IMR-90 (cell line): Measurements from ENCODE around the gene VEGFC. TPM values are rescaled to one million over a fixed set of nuclear protein-coding genes. Genes with fewer than 3 reads are reported as not detected.

Experiments used
- ATAC-seq: fragments of 200-7000 bp; cut with Tn5 transposase; 2 replicates; pipeline ENCODE4 v1.9.1; 2020; ENCODE audit warnings: low read depth, mild to moderate bottlenecking, moderate library complexity
- BruUV-seq: library from RNA; stranded (reverse); fragments of 400-500 nt; replicated peaks from 2 replicates; lab custom pipeline; 2021; lab: Mats Ljungman, UMichigan
- CTCF ChIA-PET: fragments of 300-600 bp; formaldehyde crosslinking; extraction: SDS; loops from one replicate; lab custom pipeline; 2021; ENCODE audit warnings: antibody characterized with exemption; lab: Yijun Ruan, JAX
- POLR2A ChIA-PET: fragments of 300-600 bp; sonication (Branson Sonifier 250); formaldehyde crosslinking; loops from one replicate; lab custom pipeline; 2022; ENCODE audit warnings: antibody characterized with exemption; ENCODE audit not compliant: unreplicated experiment; lab: Charles Lee
- DNase-seq: peaks from one replicate; pipeline ENCODE4 v3.0.0; 2013
- H2AFZ ChIP-seq: replicated peaks from 2 replicates; pipeline ENCODE3; 2013; ENCODE audit warnings: low read length, mild to moderate bottlenecking; ENCODE audit not compliant: poor library complexity
- H2AK5ac ChIP-seq: 2 replicates; pipeline ENCODE4 v1.6.1; 2013; ENCODE audit warnings: low read depth, low read length, inconsistent platforms
- H2AK9ac ChIP-seq: replicated peaks from 2 replicates; pipeline ENCODE3; 2013; ENCODE audit warnings: mild to moderate bottlenecking, low read depth, low read length, moderate library complexity; ENCODE audit not compliant: poor library complexity
- H2BK120ac ChIP-seq: 2 replicates; pipeline ENCODE4 v1.6.1; 2013; ENCODE audit warnings: low read depth, low read length, inconsistent platforms
- H2BK15ac ChIP-seq: 3 replicates; pipeline ENCODE4 v1.6.1; 2013; ENCODE audit warnings: low read depth, low read length, inconsistent platforms
- H2BK20ac ChIP-seq: 2 replicates; pipeline ENCODE4 v1.6.1; 2013; ENCODE audit warnings: low read depth, mild to moderate bottlenecking, inconsistent platforms, low read length, moderate library complexity
- H2BK5ac ChIP-seq: 2 replicates; pipeline ENCODE4 v1.6.1; 2013; ENCODE audit warnings: mild to moderate bottlenecking, low read depth, low read length, inconsistent platforms; ENCODE audit not compliant: poor library complexity, severe bottlenecking
- H3K14ac ChIP-seq: replicated peaks from 2 replicates; pipeline ENCODE4 v1.6.1; 2013; ENCODE audit warnings: low read depth, low read length, inconsistent platforms
- H3K18ac ChIP-seq: 2 replicates; pipeline ENCODE4 v1.6.1; 2013; ENCODE audit warnings: low read depth, low read length, control low read depth
- H3K23ac ChIP-seq: 2 replicates; pipeline ENCODE4 v1.6.1; 2013; ENCODE audit warnings: low read depth, low read length, inconsistent platforms
- H3K27ac ChIP-seq: 2 replicates; pipeline ENCODE4 v1.5.1; 2013; ENCODE audit warnings: mild to moderate bottlenecking, control low read depth, low read length; ENCODE audit not compliant: insufficient read depth
- H3K27me3 ChIP-seq: 2 replicates; pipeline ENCODE4 v1.6.1; 2013; ENCODE audit warnings: low read length; ENCODE audit not compliant: control insufficient read depth, insufficient read depth
- H3K36me3 ChIP-seq: 2 replicates; pipeline ENCODE4 v1.6.1; 2013; ENCODE audit warnings: low read length, mixed read lengths; ENCODE audit not compliant: control insufficient read depth, insufficient read depth
- H3K4ac ChIP-seq: 2 replicates; pipeline ENCODE4 v1.6.1; 2013; ENCODE audit warnings: low read depth, low read length, inconsistent platforms
- H3K4me1 ChIP-seq: 2 replicates; pipeline ENCODE4 v1.6.1; 2013; ENCODE audit warnings: low read length, mixed read lengths; ENCODE audit not compliant: control insufficient read depth, insufficient read depth
- H3K4me2 ChIP-seq: 2 replicates; pipeline ENCODE4 v1.6.1; 2013; ENCODE audit warnings: low read depth, mild to moderate bottlenecking, control low read depth, low read length, moderate library complexity
- H3K4me3 ChIP-seq: 2 replicates; pipeline ENCODE4 v1.5.1; 2013; ENCODE audit warnings: low read depth, mild to moderate bottlenecking, control low read depth, low read length, moderate library complexity; ENCODE audit not compliant: insufficient read depth
- H3K56ac ChIP-seq: 2 replicates; pipeline ENCODE4 v1.6.1; 2013; ENCODE audit warnings: low read length, inconsistent platforms; ENCODE audit not compliant: insufficient read depth; ENCODE audit errors: extremely low read depth
- H3K79me1 ChIP-seq, 2 experiments: 2 replicates each; pipeline ENCODE4 v1.6.1; 2013; ENCODE audit warnings: low read length in 2 of 2, inconsistent platforms in 1 of 2, low read depth in 1 of 2
- H3K9ac ChIP-seq: 2 replicates; pipeline ENCODE4 v1.6.1; 2013; ENCODE audit warnings: low read depth, low read length, control low read depth
- H3K9me1 ChIP-seq: 2 replicates; pipeline ENCODE4 v1.6.1; 2013; ENCODE audit warnings: low read length, inconsistent platforms; ENCODE audit not compliant: insufficient read depth
- H3K9me3 ChIP-seq: 2 replicates; pipeline ENCODE4 v1.6.1; 2013; ENCODE audit warnings: low read length; ENCODE audit not compliant: control insufficient read depth, insufficient read depth
- H4K20me1 ChIP-seq: 2 replicates; pipeline ENCODE4 v1.6.1; 2013; ENCODE audit warnings: low read length, inconsistent platforms; ENCODE audit not compliant: insufficient read depth
- H4K5ac ChIP-seq: 2 replicates; pipeline ENCODE4 v1.6.1; 2013; ENCODE audit warnings: mild to moderate bottlenecking, low read depth, low read length, control low read depth
- H4K8ac ChIP-seq, 2 experiments: 2 replicates each; pipeline ENCODE4 v1.6.1; 2013; ENCODE audit warnings: low read depth in 2 of 2, low read length in 2 of 2, control low read depth in 1 of 2, inconsistent platforms in 1 of 2
- H4K91ac ChIP-seq: 2 replicates; pipeline ENCODE4 v1.6.1; 2013; ENCODE audit warnings: low read depth, low read length, inconsistent platforms; ENCODE audit not compliant: insufficient read depth
- ELK1 ChIP-seq: fragments of 150-350 bp; IDR thresholded peaks from 2 replicates; pipeline ENCODE4 v1.6.1; 2016; ENCODE audit warnings: low read depth, mild to moderate bottlenecking, low read length, moderate library complexity, borderline replicate concordance
- FOS ChIP-seq: fragments of 150-350 bp; IDR thresholded peaks from 2 replicates; pipeline ENCODE4 v1.6.1; 2016; ENCODE audit warnings: low read depth, low read length
- MAFK ChIP-seq: IDR thresholded peaks from 2 replicates; pipeline ENCODE4 v1.6.1; 2012; ENCODE audit warnings: low read depth, low read length, improper control_type of control experiment
- MXI1 ChIP-seq: IDR thresholded peaks from 2 replicates; pipeline ENCODE4 v1.6.1; 2012; ENCODE audit warnings: low read depth, mild to moderate bottlenecking, low read length, moderate library complexity, borderline replicate concordance
- RAD21 ChIP-seq: IDR thresholded peaks from 2 replicates; pipeline ENCODE4 v1.6.1; 2012; ENCODE audit warnings: low read length, improper control_type of control experiment
- RCOR1 ChIP-seq: IDR thresholded peaks from 2 replicates; pipeline ENCODE4 v1.6.1; 2012; ENCODE audit warnings: mild to moderate bottlenecking, low read length, improper control_type of control experiment; ENCODE audit not compliant: insufficient replicate concordance
- RFX5 ChIP-seq: IDR thresholded peaks from 2 replicates; pipeline ENCODE4 v1.8.0; 2012; ENCODE audit warnings: low read depth, mild to moderate bottlenecking, low read length, moderate library complexity
- WGBS, 2 experiments: methylation state at CpG; one replicate each; pipeline versions ENCODE4 v1.1.5 to v1.1.7; 2013; ENCODE audit warnings: missing lambda C conversion rate in 2 of 2; ENCODE audit not compliant: insufficient read length in 1 of 2; ENCODE audit errors: extremely low coverage in 2 of 2; 5-methylcytosine and 5-hydroxymethylcytosine counted together
- dilution Hi-C: fragments of 300-500 bp; cut with HindIII; formaldehyde crosslinking; loops from one replicate; pipeline ENCODE4 v1.14.3; 2018; ENCODE audit warnings: low sequenced_read_pairs; ENCODE audit not compliant: unreplicated experiment
- in situ Hi-C: fragments of 300-500 bp; cut with MboI; formaldehyde crosslinking; loops from 3 replicates; pipeline ENCODE4 v1.14.3; 2019; ENCODE audit warnings: low sequenced_read_pairs, inconsistent platforms, mixed read lengths
- intact Hi-C: fragments of 100-400 bp; cut with micrococcal nuclease; formaldehyde crosslinking; loops from 2 replicates; pipeline ENCODE4 v1.10.0; 2022
- polyA plus RNA-seq, 3 experiments: library from polyadenylated mRNA; depleted of rRNA; stranded (reverse); fragments of >200 nt; gene quantifications; 2 replicates each; pipeline ENCODE4 v1.2.3, GENCODE V29; 2012; ENCODE audit warnings: low replicate concordance in 1 of 3
- total RNA-seq: library from RNA; depleted of rRNA; stranded (reverse); fragments of >200 nt; gene quantifications from 2 replicates; pipeline ENCODE4 v1.2.3, GENCODE V29; 2012

The VEGFC gene
- total and polyA plus RNA-seq, 2 of the 4 experiments (the other 2 are of a cell fraction), result 22.9 to 49.7 TPM

DNA sequence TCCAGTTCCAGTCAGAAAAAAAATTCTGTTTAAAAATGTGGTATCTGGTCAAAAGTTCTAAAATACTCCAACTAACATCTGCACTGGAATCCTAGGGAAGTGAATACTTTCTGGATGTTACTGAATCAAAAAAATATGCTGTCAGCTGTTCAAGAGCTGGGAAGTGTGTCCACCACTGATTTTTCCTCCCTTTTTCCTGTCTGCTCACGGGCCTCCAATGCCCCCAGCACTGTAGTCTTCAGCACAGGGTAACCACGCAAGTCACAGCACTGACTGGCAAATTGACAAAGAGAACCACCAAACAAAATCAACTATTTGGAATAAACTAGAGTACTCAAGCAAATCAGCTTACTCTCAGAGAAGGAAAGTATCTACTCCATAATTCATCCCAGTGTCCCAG is 9.9 kb downstream of the VEGFC start (continued):
- no peak for TF ChIP-seq RCOR1

GRCh38 chr4:176782191-176782590 is 10.5 kb downstream of the VEGFC start:
- no CpG with 5 or more reads among the region's 5 CpGs for WGBS, 2 experiments
- Histone ChIP-seq H3K56ac (no peak overlapping the region), H4K20me1 (peaks cover 66% of the 10 kb centered on the region; the same call in 1 of the 2 replicates), H2BK15ac (no peak overlapping the region), H3K14ac (no peak overlapping the region), H4K8ac (no peak overlapping the region), H4K91ac (no peak overlapping the region), H3K36me3 (no peaks in the 10 kb centered on the region; the same call in 1 of the 2 replicates), H3K27me3 (no peaks in the 10 kb centered on the region), H3K4me2 (no peak overlapping the region), H2BK20ac (no peak overlapping the region), H3K9me3 (no peaks in the 10 kb centered on the region), H2AFZ (no peak overlapping the region), H3K18ac (0 out of 2 replicates have a peak overlapping the region, but pooled peaks have one; percentile 1), H3K4ac (no peak overlapping the region), H2AK5ac (no peak overlapping the region), H2AK9ac (no peak overlapping the region), H3K4me3 (no peak overlapping the region), H3K9ac (no peak overlapping the region), H4K5ac (0 out of 2 replicates have a peak overlapping the region, but pooled peaks have one; percentile 2), H3K4me1 (peaks cover 18% of the 10 kb centered on the region), H3K79me1 (peaks cover 0 to 6% of the 10 kb centered on the region in 2 experiments; a peak in 1 of 4 replicates), H3K9me1 (peaks cover 12% of the 10 kb centered on the region), H2BK120ac (no peak overlapping the region), H3K27ac (peak overlapping the region; percentile 36; the same call in 1 of the 2 replicates), H2BK5ac (peak overlapping the region; percentile 41), H3K23ac (no peak overlapping the region)
- in situ Hi-C loops (loop anchor here (25.0 kb wide), 2 partner anchors 395 to 555 kb away; no protein-coding TSS in a partner anchor), intact Hi-C loops (loop anchor here (2.0 kb wide), 1 partner anchor 405 kb away; no protein-coding TSS in a partner anchor), dilution Hi-C loops (no loop called here)
- POLR2A ChIA-PET, result no interaction called here
- no peak for TF ChIP-seq RCOR1
- no peak for TF ChIP-seq MXI1
- TF ChIP-seq MAFK, result no peak
- TF ChIP-seq RAD21, result no peak
- TF ChIP-seq ELK1, result no peak
- no peak for TF ChIP-seq RFX5
- no peak for TF ChIP-seq FOS
- ATAC-seq (no peak), DNase-seq (no peak)
- CTCF ChIA-PET, result interaction anchor here (0.6 to 1.0 kb wide), 3 partner anchors 10 to 668 kb away, joined by 3 read pairs; no protein-coding TSS in a partner anchor
- BruUV-seq, result no TSS peak
